Fibroblast of skin of back (primary cell): ENCODE results near the gene SURF4.
"Not testable (repeated sequence)": the region's sequence is repeated elsewhere in the genome, so short reads cannot be mapped to it uniquely, and the experiment has no call there.

Experiments used
- DNase-seq: peaks from one replicate; pipeline ENCODE4 v3.0.0-alpha.2; 2013

The SURF4 gene

DNA sequence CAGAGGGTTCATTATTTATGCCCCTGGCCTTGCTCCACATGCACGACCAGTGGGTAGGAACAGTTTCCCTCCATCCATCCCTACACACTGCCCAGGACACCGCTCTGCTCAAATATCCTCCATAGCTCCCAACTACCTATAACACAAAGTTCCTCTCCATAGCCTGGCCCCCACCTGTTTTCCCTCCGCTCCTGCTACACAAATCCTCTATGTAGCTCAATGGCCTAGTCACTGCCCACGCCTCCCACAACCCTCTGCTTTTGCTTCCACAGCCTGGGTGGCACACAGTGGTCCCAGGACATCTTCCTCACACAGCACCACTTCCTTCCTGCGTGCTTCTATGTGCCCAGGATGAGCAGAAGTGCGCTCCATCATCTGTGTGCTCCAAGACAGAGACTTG lies 21.5 kb upstream of the SURF4 start:
- no peak for DNase-seq

- DNase-seq: no peak
Measured at GRCh38 chr9:133396952-133397351, 21.1 kb upstream of the SURF4 start.

- no peak for DNase-seq
Measured at GRCh38 chr9:133394687-133395271, 18.9 kb upstream of the SURF4 start.

GRCh38 chr9:133393399-133393798 lies 17.5 kb upstream of the SURF4 start:
- DNase-seq: no peak

- not testable (repeated sequence) for DNase-seq
Measured at GRCh38 chr9:133392308-133392707, 16.4 kb upstream of the SURF4 start.

DNA sequence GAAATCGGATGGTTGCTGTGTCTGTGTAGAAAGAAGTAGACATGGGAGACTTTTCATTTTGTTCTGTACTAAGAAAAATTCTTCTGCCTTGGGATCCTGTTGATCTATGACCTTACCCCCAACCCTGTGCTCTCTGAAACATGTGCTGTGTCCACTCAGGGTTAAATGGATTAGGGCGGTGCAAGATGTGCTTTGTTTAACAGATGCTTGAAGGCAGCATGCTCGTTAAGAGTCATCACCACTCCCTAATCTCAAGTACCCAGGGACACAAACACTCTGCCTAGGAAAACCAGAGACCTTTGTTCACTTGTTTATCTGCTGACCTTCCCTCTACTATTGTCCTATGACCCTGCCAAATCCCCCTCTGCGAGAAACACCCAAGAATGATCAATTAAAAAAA lies 15.6 kb upstream of the SURF4 start:
- DNase-seq: not testable (repeated sequence)

DNA sequence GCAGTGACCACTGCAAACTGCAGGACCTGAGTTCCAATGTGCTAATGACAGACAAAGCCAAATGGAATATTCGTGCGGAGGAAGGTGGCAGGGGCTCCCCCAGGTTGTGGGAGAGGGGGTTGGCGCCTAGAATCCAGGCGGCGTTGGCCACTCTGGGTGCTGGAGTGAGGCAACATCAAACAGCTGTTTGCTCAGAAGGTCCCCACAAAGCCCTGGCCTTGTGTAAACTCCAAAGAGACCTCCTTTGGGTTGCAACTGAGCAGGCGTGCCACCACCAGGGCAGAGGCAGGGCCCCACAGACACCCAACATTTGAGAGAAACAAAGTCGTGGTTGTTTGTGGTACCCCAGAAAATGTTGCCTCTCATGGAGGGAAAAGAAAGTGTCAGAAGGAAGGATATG lies 14.9 kb upstream of the SURF4 start:
- DNase-seq: no peak

- no peak for DNase-seq
Measured at GRCh38 chr9:133389562-133389961, 13.7 kb upstream of the SURF4 start.

DNA sequence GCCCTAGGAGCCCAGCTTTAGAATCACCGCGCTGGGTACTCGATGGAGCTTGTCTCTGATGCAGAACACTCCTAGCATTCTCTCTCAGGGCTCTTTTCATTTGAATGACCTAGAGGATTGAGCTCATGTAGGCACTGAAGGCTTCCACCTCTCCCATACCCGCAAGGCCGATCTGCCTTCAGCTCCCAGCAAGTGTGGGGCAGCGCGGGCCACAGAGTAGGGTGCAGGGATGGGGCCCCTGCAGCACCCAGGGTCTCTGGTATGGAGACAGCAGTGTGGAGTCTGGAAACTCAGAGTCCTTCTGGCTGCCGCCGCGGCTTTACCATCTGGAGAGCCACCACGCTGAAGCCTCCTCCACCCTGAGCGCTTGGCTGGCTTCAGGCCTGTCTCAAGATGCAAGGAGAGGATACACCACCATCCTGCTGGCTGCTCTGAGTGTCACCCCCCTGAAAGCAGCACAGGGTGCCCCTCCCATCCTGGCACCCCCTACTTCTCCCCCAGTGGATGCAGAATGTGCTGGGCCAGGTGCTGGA lies 13.2 kb upstream of the SURF4 start:
- no peak for DNase-seq

DNA sequence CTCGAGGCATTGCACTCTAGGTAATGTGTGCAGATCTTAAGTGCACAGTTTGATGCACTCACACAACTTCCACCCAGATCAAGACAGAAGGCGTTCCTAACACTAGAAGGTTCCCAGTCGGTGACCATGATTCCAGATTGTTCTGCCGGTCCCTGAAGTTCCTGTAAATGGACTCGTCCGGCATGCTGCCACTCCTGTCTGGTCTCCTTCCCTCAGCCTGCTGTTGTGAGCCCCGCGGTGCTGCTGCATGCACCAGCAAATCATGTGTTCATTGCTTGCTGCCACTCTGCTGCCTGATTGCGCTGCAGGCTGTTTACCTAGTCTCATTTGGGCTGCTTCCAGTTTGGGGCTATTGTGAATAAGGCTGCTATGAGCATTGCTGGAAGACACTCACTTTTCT lies 11.8 kb upstream of the SURF4 start:
- no peak for DNase-seq

DNA sequence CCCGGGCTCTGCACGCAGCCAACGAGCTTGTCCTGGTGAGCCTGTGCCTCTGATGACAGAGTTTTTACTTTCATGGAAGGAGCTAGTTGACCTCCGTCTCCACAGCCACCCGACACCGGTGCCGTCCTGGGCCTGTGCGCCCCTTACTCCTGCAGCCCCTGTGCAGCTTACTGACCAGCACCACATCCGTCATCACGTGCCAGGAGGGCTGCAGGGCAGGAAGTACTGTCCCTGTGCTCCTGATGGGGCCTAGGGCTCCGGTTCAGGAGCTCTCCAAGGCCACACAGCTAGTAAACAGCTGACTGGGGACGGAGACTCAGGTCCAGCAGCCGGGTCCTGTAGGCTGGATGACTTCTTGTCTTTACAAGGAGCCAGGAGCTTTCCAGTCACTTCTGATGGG lies 10.5 kb upstream of the SURF4 start:
- DNase-seq: no peak

DNA sequence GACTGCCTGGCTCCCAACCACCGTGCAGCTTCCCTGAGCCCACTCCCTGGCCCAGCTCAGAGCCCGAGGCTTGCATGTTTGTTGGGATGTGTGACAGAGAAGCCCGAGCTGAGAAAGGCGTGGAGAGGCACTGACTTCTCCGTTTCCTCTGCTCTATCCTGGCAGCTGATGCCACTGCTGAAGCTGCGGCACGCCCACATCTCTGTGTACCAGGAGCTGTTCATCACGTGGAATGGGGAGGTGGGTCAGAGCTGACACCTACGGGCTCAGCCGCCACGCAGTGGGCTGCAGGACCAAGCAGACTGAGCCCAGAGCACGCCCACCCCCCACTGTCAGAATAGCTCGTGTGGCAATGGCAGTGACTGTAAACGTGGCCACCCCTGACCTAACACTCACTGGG lies 9.6 kb upstream of the SURF4 start:
- DNase-seq: no peak

- no peak for DNase-seq
Measured at GRCh38 chr9:133384736-133385321, 9.0 kb upstream of the SURF4 start.

GRCh38 chr9:133383438-133383837 lies 7.6 kb upstream of the SURF4 start:
- no peak for DNase-seq

DNA sequence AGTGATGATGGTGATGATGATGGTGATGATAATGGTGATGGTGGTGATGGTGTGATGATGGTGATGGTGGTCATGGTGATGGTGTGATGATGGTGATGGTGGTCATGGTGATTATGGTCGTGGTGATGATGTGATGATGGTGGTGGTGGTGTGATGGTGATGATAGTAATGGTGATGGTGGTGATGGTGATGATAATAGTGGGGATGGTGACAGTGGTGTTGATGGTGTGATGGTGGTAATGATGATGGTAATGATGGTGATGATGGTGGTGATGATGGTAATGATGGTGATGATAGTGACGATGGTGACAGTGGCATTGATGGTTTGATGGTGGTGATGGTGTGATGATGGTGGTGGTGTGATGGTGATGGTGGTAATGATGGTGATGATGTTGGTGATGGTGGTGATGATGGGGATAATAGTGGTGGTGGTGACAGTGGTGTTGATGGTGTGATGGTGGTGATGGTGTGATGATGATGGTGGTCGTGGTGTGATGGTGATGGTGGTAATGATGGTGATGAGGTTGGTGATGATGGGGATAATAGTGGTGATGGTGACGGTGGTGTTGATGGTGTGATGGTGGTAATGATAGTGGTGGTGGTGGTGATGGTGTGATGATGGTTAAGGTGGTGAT lies 6.8 kb upstream of the SURF4 start:
- no peak for DNase-seq

DNA sequence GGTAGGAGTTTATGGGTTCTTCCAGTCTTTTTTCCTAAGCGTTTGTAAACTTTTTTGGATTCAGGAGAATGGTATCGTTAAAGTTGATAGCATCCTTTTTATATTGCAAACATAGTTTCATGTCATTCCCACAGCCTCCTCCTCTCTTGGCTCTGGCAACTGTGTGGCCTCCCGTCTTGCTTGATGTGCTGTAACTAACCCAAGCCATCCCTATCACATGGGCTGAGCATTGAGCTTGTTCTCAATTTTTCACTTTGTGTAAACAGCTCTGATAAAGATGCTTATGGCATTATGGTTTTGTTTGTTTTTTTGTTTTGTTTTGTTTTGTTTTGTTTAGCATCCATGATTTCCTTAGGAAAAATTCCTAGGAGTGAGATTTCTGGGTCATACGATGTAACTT lies 4.9 kb upstream of the SURF4 start:
- DNase-seq: no peak

- DNase-seq: no peak
Measured at GRCh38 chr9:133379153-133380086, 3.6 kb upstream of the SURF4 start.

DNA sequence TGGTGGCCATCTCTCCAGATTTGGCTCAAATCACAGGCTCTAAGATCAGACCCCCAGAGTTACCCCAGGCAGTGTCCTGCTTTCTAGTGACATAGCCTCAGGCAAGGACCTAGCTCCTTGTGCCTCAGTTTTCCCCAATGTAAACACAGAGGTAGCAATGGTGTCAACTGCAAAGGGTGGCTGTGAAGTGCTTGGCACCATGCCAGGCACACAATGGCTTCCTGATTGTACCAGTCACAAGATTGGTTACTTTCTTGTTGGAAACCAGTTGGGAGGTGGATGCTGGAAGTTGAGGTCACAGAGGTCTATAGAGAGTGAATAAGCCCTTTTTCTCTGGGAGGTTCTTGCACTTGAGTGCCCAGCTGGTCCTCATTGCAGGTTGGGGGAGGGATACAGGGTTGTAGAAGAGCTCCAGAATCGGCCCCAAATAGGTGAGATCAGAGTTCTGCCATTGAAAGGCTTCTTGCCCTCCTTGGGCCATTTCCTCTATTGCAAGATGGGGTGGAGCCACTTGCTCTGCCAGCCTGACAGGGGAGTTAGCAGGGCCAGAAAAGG lies 2.6 kb upstream of the SURF4 start:
- DNase-seq: no peak

GRCh38 chr9:133377721-133378216 lies 1.9 kb upstream of the SURF4 start:
- peak; percentile 37 for DNase-seq

DNA sequence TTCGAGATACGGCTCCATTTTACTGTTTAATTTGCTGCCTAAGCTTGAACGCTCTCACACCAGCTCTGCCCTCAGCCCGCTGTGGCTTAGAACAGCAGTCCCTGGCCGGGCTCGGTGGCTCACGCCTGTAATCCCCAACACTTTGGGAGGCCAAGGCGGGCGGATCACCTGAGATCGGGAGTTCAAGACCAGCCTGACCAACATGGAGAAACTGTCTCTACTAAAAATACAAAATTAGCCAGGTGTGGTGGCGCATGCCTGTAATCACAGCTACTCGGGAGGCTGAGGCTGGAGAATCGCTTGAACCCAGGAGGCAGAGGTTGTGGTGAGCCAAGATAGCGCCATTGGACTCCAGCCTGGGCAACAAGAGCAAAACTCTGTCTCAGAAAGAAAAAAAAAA lies 1.4 kb upstream of the SURF4 start:
- not testable (repeated sequence) for DNase-seq

GRCh38 chr9:133375116-133375723 lies 640 bp downstream of the SURF4 start:
- DNase-seq: peak; percentile 46

- DNase-seq: peak; percentile 67
Measured at GRCh38 chr9:133374612-133375115, 1.2 kb downstream of the SURF4 start.
